HepG2 (cell line): ENCODE measurements around the gene NRG3. TPM values are rescaled to one million over a fixed set of nuclear protein-coding genes. Genes with fewer than 3 reads are reported as not detected.

ENCODE experiments used
- ATAC-seq: fragments of 200-7000 bp; cut with Tn5 transposase; 3 replicates; pipeline ENCODE4 v1.9.1; 2020; ENCODE audit warnings: mild to moderate bottlenecking, moderate library complexity
- BruUV-seq: library from RNA; stranded (reverse); fragments of 400-500 nt; replicated peaks from 2 replicates; lab custom pipeline; 2021; lab: Mats Ljungman, UMichigan
- CTCF ChIA-PET: fragments of 300-600 bp; formaldehyde crosslinking; extraction: SDS; loops from one replicate; lab custom pipeline; 2021; ENCODE audit warnings: low total read pairs, inconsistent platforms, low intra/inter-chr PET ratio; lab: Yijun Ruan, JAX
- POLR2A ChIA-PET: fragments of 350-600 bp; sonication (Branson Sonifier 250); formaldehyde crosslinking; loops from one replicate; lab custom pipeline; 2020; ENCODE audit warnings: antibody characterized with exemption, inconsistent platforms; lab: Yijun Ruan, JAX
- DNase-seq: peaks from one replicate; pipeline ENCODE4 v3.0.0-alpha.2; 2015; ENCODE audit warnings: low spot score
- FAIRE-seq: peaks from 3 replicates; lab custom pipeline; 2011; peaks lifted over from hg19 to GRCh38; lab: Jason Lieb, UNC
- H2AFZ ChIP-seq: one replicate; pipeline ENCODE4 v1.6.1; 2011; ENCODE audit warnings: low read length, inconsistent platforms
- H3K27ac ChIP-seq: fragments of 300-600 bp; 3 replicates; pipeline ENCODE4 v1.8.0; 2011; ENCODE audit warnings: mixed run types, mild to moderate bottlenecking, mixed read lengths, low read length, inconsistent platforms; ENCODE audit not compliant: insufficient read depth; ENCODE audit errors: extremely low read length
- H3K27me3 ChIP-seq, 2 experiments: fragments of 200-600 bp in 1 of 2; 2 replicates in 1 of 2; 3 replicates in 1 of 2; pipeline versions ENCODE4 v1.6.0 to v1.8.0; 2011; ENCODE audit warnings: low read length in 2 of 2, mild to moderate bottlenecking in 2 of 2, moderate library complexity in 2 of 2, inconsistent platforms in 1 of 2; ENCODE audit not compliant: insufficient read depth in 2 of 2, control insufficient read depth in 1 of 2
- H3K36me3 ChIP-seq, 2 experiments: fragments of 200-600 bp in 1 of 2; replicated peaks in 1 of 2; 2 replicates in 1 of 2; 3 replicates in 1 of 2; pipeline versions ENCODE4 v1.5.1 to v1.8.0; 2011; ENCODE audit warnings: low read length in 2 of 2, inconsistent platforms in 1 of 2; ENCODE audit not compliant: insufficient read depth in 2 of 2, control insufficient read depth in 1 of 2
- H3K4me1 ChIP-seq: 2 replicates; pipeline ENCODE4 v1.5.1; 2012; ENCODE audit warnings: low read length, inconsistent platforms; ENCODE audit not compliant: insufficient read depth
- H3K4me2 ChIP-seq: 2 replicates; pipeline ENCODE4 v1.6.0; 2011; ENCODE audit warnings: low read depth, low read length, inconsistent platforms
- H3K4me3 ChIP-seq, 3 experiments: fragments of 200-600 bp in 1 of 3; sonication (generic), shearing (Covaris generic) in 1 of 3; replicated peaks in 1 of 3; 2 replicates each; pipeline ENCODE4 v1.5.1; 2011 to 2016; ENCODE audit warnings: low read length in 3 of 3, inconsistent platforms in 2 of 3, low read depth in 2 of 3, mild to moderate bottlenecking in 2 of 3, control low read depth in 1 of 3, mixed read lengths in 1 of 3; ENCODE audit not compliant: insufficient read depth in 1 of 3
- H3K79me2 ChIP-seq: one replicate; pipeline ENCODE4 v1.6.1; 2011; ENCODE audit warnings: low read length, inconsistent platforms; ENCODE audit not compliant: insufficient read depth
- H3K9ac ChIP-seq: 2 replicates; pipeline ENCODE4 v1.6.0; 2011; ENCODE audit warnings: mild to moderate bottlenecking, low read depth, low read length, inconsistent platforms; ENCODE audit not compliant: insufficient read depth
- H3K9me3 ChIP-seq: 2 replicates; pipeline ENCODE4 v1.5.1; 2012; ENCODE audit warnings: mild to moderate bottlenecking, low read length
- H4K20me1 ChIP-seq: 2 replicates; pipeline ENCODE4 v1.6.0; 2011; ENCODE audit warnings: inconsistent platforms, mild to moderate bottlenecking, low read length, moderate library complexity; ENCODE audit not compliant: insufficient read depth
- KAT2B ChIP-seq: fragments of 150-350 bp; IDR thresholded peaks from 2 replicates; pipeline ENCODE4 v1.6.1; 2014; ENCODE audit warnings: low read depth, low read length, borderline replicate concordance
- ZBTB4 ChIP-seq: sonication (generic); formaldehyde crosslinking; IDR thresholded peaks from 2 replicates; pipeline ENCODE4 v1.4.0; 2020; ENCODE audit warnings: missing genetic modification reagents, mild to moderate bottlenecking, borderline replicate concordance
- ZBTB46 ChIP-seq: sonication (generic); formaldehyde crosslinking; IDR thresholded peaks from 2 replicates; pipeline ENCODE4 v1.4.0; 2020; ENCODE audit warnings: mild to moderate bottlenecking, missing genetic modification reagents, borderline replicate concordance
- ZNF235 ChIP-seq: sonication (generic); formaldehyde crosslinking; IDR thresholded peaks from 2 replicates; pipeline ENCODE4 v1.8.1; 2023; ENCODE audit warnings: mild to moderate bottlenecking, missing genetic modification reagents, borderline replicate concordance
- in situ Hi-C: cut with HindIII; loops from 2 replicates; pipeline ENCODE4 v1.10.0; 2017; ENCODE audit warnings: low pct_unique_long_range_greater_than_20kb; ENCODE audit not compliant: extremely low pct_ligation_motif_present
- intact Hi-C: fragments of 100-400 bp; cut with micrococcal nuclease; formaldehyde crosslinking; loops from one replicate; pipeline ENCODE4 v1.10.0; 2022; ENCODE audit not compliant: unreplicated experiment
- polyA plus RNA-seq, 8 experiments: library from polyadenylated mRNA; depleted of rRNA in 3 of 8; stranded (reverse) in 7 of 8; unstranded in 1 of 8; fragments of >200 nt; fragmentation: Illumina TruSeq in 4 of 8; extraction: Trizol in 4 of 8; gene quantifications; 2 replicates each; pipeline versions ENCODE4 v1.2.1 to v1.2.3, GENCODE V29; 2011 to 2016; ENCODE audit warnings: low read depth in 4 of 8, missing spikeins in 1 of 8, mixed read lengths in 1 of 8; ENCODE audit not compliant: insufficient read depth in 1 of 8
- total RNA-seq, 5 experiments: library from RNA; depleted of rRNA; stranded (reverse); fragments of >200 nt; fragmentation: Illumina TruSeq; extraction: Trizol; gene quantifications; 2 replicates each; pipeline ENCODE4 v1.2.3, GENCODE V29; 2016; ENCODE audit warnings: low read depth in 1 of 5

NRG3 gene
- total and polyA plus RNA-seq, 2 of the 13 experiments (the other 11 are each of a cell fraction or from before 2014, with no cell fraction given), result not detected

GRCh38 chr10:82498976-82499375 is 624.0 kb downstream of the NRG3 start:
- Histone ChIP-seq H3K79me2 (no peaks in the 10 kb centered on the region), H3K4me3 (no peak overlapping the region), H3K27ac (no peak overlapping the region), H2AFZ (no peak overlapping the region), H3K9me3 (peaks cover 84% of the 10 kb centered on the region), H4K20me1 (no peaks in the 10 kb centered on the region), H3K27me3 (no peaks in the 10 kb centered on the region), H3K4me2 (no peak overlapping the region), H3K4me1 (no peaks in the 10 kb centered on the region), H3K36me3 (no peaks in the 10 kb centered on the region), H3K9ac (no peak overlapping the region)
- POLR2A ChIA-PET, result no interaction called here
- DNase-seq (no peak), ATAC-seq (no peak), FAIRE-seq (no peak)
- in situ Hi-C loops, result no loop called here
- CTCF ChIA-PET, result no interaction called here
- intact Hi-C loops, result no loop called here
- no peak for TF ChIP-seq ZBTB4 (CRISPR knock-in tag)
- TF ChIP-seq ZBTB46 (CRISPR knock-in tag), result no peak
- no peak for TF ChIP-seq ZNF235 (CRISPR knock-in tag)
- no peak for TF ChIP-seq KAT2B
- no TSS peak for BruUV-seq
